HepG2 (cell line): ENCODE data around the gene FTL. TPM values are rescaled to one million over a fixed set of nuclear protein-coding genes. Genes with fewer than 3 reads are reported as not detected.

ENCODE experiments used
- AHDC1 ChIP-seq: sonication (generic); formaldehyde crosslinking; IDR thresholded peaks from 2 replicates; pipeline ENCODE4 v1.5.1; 2020; ENCODE audit warnings: mild to moderate bottlenecking, missing genetic modification reagents, borderline replicate concordance
- AKNA ChIP-seq: sonication (generic); formaldehyde crosslinking; IDR thresholded peaks from 2 replicates; pipeline ENCODE4 v1.4.0; 2020; ENCODE audit warnings: missing genetic modification reagents, borderline replicate concordance
- BRCA1 ChIP-seq: sonication (generic); formaldehyde crosslinking; IDR thresholded peaks from 2 replicates; pipeline ENCODE4 v1.4.0; 2020; ENCODE audit warnings: missing genetic modification reagents
- E2F2 ChIP-seq: sonication (generic); formaldehyde crosslinking; IDR thresholded peaks from 2 replicates; pipeline ENCODE4 v1.4.0; 2020; ENCODE audit warnings: missing genetic modification reagents, borderline replicate concordance
- NCOR1 ChIP-seq: fragments of 200-600 bp; sonication (generic); IDR thresholded peaks from 2 replicates; pipeline ENCODE4 v1.7.0; 2017; ENCODE audit warnings: antibody characterized with exemption, low read length, borderline replicate concordance
- SRSF4 ChIP-seq: fragments of 200-400 bp; formaldehyde crosslinking; IDR thresholded peaks from one replicate; pipeline ENCODE4 v1.6.1; 2018; ENCODE audit warnings: mild to moderate bottlenecking, low read depth, low read length, moderate library complexity; ENCODE audit not compliant: poor library complexity, severe bottlenecking
- TEAD2 ChIP-seq: sonication (generic); formaldehyde crosslinking; IDR thresholded peaks from 2 replicates; pipeline ENCODE4 v1.9.0; 2021; ENCODE audit warnings: missing genetic modification reagents
- THYN1 ChIP-seq: sonication (generic); formaldehyde crosslinking; IDR thresholded peaks from 2 replicates; pipeline ENCODE4 v1.8.1; 2023; ENCODE audit warnings: low read depth, mild to moderate bottlenecking, moderate library complexity, missing genetic modification reagents, borderline replicate concordance
- ZNF251 ChIP-seq: sonication (generic); formaldehyde crosslinking; IDR thresholded peaks from 2 replicates; pipeline ENCODE4 v1.9.0; 2021; ENCODE audit warnings: mild to moderate bottlenecking, missing genetic modification reagents
- ZNF414 ChIP-seq: sonication (generic); formaldehyde crosslinking; IDR thresholded peaks from 2 replicates; pipeline ENCODE4 v1.5.0; 2020; ENCODE audit warnings: missing genetic modification reagents
- ZNF441 ChIP-seq: sonication (generic); formaldehyde crosslinking; IDR thresholded peaks from 2 replicates; pipeline ENCODE4 v1.7.0; 2021; ENCODE audit warnings: missing genetic modification reagents, borderline replicate concordance
- ZNF547 ChIP-seq: sonication (generic); formaldehyde crosslinking; IDR thresholded peaks from 2 replicates; pipeline ENCODE4 v1.5.1; 2020; ENCODE audit warnings: mild to moderate bottlenecking, missing genetic modification reagents
- ZNF557 ChIP-seq: sonication (generic); formaldehyde crosslinking; IDR thresholded peaks from 2 replicates; pipeline ENCODE4 v1.4.0; 2020; ENCODE audit warnings: missing genetic modification reagents
- ZNF672 ChIP-seq: sonication (generic); formaldehyde crosslinking; IDR thresholded peaks from 2 replicates; pipeline ENCODE4 v1.8.1; 2022; ENCODE audit warnings: missing genetic modification reagents
- polyA plus RNA-seq, 8 experiments: library from polyadenylated mRNA; depleted of rRNA in 3 of 8; stranded (reverse) in 7 of 8; unstranded in 1 of 8; fragments of >200 nt; fragmentation: Illumina TruSeq in 4 of 8; extraction: Trizol in 4 of 8; gene quantifications; 2 replicates each; pipeline versions ENCODE4 v1.2.1 to v1.2.3, GENCODE V29; 2011 to 2016; ENCODE audit warnings: low read depth in 4 of 8, missing spikeins in 1 of 8, mixed read lengths in 1 of 8; ENCODE audit not compliant: insufficient read depth in 1 of 8
- total RNA-seq, 5 experiments: library from RNA; depleted of rRNA; stranded (reverse); fragments of >200 nt; fragmentation: Illumina TruSeq; extraction: Trizol; gene quantifications; 2 replicates each; pipeline ENCODE4 v1.2.3, GENCODE V29; 2016; ENCODE audit warnings: low read depth in 1 of 5

Gene FTL
- total and polyA plus RNA-seq, 2 of the 13 experiments (the other 11 are each of a cell fraction or from before 2014, with no cell fraction given) = 2,721 to 8,800 TPM

- TF ChIP-seq ZNF441 (CRISPR knock-in tag) = no peak
- no peak; the same call in none of the 2 replicates for TF ChIP-seq ZNF672 (CRISPR knock-in tag)
- TF ChIP-seq ZNF547 (CRISPR knock-in tag) = 0 out of 2 replicates have a peak, but pooled peaks have one; percentile 32
- no peak for TF ChIP-seq BRCA1
- TF ChIP-seq NCOR1 = no peak
- TF ChIP-seq TEAD2 (CRISPR knock-in tag) = no peak
- no peak for TF ChIP-seq E2F2
- TF ChIP-seq AHDC1 (CRISPR knock-in tag) = no peak
- no peak for TF ChIP-seq THYN1 (CRISPR knock-in tag)
- no peak for TF ChIP-seq ZNF251 (CRISPR knock-in tag)
- TF ChIP-seq ZNF414 = no peak
- peak; percentile 31; the same call in 1 of the 2 replicates for TF ChIP-seq AKNA
- TF ChIP-seq ZNF557 (CRISPR knock-in tag) = peak; percentile 57; the same call in 1 of the 2 replicates
- TF ChIP-seq SRSF4 = no peak
These were observed 1.6 kb downstream of the FTL start (continued) for GRCh38 chr19:48966541-48967345.
